Kidney epithelial cell (primary cell): ENCODE data around the gene ITGA6. TPM values are rescaled to one million over a fixed set of nuclear protein-coding genes. Genes with fewer than 3 reads are reported as not detected.

ENCODE experiments used
- DNase-seq: peaks from one replicate; pipeline ENCODE4 v3.0.0-alpha.2; 2010; ENCODE audit warnings: low read depth
- H3K27me3 ChIP-seq: 2 replicates; pipeline ENCODE4 v1.6.0; 2011; ENCODE audit warnings: low read length; ENCODE audit not compliant: control insufficient read depth, insufficient read depth
- H3K36me3 ChIP-seq: 2 replicates; pipeline ENCODE4 v1.5.1; 2011; ENCODE audit warnings: low read length; ENCODE audit not compliant: control insufficient read depth, insufficient read depth
- H3K4me3 ChIP-seq: 2 replicates; pipeline ENCODE4 v1.5.1; 2011; ENCODE audit warnings: low read depth, mild to moderate bottlenecking, control low read depth, low read length
- total RNA-seq: library from RNA; depleted of rRNA; stranded (reverse); fragments of >200 nt; gene quantifications from 2 replicates; pipeline ENCODE4 v1.2.3, GENCODE V29; 2015
- TF ChIP-seq, protein P1 (sequence below): IDR thresholded peaks from 2 replicates; pipeline ENCODE4 v1.5.1; 2011; ENCODE audit warnings: mild to moderate bottlenecking, moderate library complexity, low read length, control low read depth, inconsistent platforms; ENCODE audit not compliant: insufficient read depth, poor library complexity, severe bottlenecking

Gene ITGA6
- total RNA-seq, 1 donor from 2014 or later, result 94.7 TPM

DNA sequence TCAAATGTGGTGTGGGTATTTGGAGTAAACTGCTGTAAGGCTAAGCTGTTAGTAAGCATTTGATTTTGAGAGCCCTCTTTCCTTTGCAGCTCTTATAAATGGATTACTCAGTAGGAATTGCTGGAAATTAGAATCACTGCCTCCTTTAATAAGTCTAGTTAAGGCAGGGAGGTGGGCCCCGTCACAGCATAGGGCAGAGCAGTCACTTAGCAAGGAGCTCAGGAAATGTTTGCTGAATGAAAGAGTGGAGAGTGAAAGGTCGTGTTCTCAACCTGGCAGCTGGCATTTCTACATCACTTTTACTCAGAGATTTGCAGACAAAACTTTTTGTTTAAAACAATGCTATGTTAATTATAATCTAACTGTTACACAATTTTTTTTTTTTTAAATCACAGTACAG, 25.5 kb downstream of the ITGA6 start:
- Histone ChIP-seq H3K36me3 (no peaks in the 10 kb centered on the region), H3K4me3 (no peak overlapping the region), H3K27me3 (no peaks in the 10 kb centered on the region)
- DNase-seq, result no peak
- TF ChIP-seq, protein P1, sequence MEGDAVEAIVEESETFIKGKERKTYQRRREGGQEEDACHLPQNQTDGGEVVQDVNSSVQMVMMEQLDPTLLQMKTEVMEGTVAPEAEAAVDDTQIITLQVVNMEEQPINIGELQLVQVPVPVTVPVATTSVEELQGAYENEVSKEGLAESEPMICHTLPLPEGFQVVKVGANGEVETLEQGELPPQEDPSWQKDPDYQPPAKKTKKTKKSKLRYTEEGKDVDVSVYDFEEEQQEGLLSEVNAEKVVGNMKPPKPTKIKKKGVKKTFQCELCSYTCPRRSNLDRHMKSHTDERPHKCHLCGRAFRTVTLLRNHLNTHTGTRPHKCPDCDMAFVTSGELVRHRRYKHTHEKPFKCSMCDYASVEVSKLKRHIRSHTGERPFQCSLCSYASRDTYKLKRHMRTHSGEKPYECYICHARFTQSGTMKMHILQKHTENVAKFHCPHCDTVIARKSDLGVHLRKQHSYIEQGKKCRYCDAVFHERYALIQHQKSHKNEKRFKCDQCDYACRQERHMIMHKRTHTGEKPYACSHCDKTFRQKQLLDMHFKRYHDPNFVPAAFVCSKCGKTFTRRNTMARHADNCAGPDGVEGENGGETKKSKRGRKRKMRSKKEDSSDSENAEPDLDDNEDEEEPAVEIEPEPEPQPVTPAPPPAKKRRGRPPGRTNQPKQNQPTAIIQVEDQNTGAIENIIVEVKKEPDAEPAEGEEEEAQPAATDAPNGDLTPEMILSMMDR, result no peak

DNA sequence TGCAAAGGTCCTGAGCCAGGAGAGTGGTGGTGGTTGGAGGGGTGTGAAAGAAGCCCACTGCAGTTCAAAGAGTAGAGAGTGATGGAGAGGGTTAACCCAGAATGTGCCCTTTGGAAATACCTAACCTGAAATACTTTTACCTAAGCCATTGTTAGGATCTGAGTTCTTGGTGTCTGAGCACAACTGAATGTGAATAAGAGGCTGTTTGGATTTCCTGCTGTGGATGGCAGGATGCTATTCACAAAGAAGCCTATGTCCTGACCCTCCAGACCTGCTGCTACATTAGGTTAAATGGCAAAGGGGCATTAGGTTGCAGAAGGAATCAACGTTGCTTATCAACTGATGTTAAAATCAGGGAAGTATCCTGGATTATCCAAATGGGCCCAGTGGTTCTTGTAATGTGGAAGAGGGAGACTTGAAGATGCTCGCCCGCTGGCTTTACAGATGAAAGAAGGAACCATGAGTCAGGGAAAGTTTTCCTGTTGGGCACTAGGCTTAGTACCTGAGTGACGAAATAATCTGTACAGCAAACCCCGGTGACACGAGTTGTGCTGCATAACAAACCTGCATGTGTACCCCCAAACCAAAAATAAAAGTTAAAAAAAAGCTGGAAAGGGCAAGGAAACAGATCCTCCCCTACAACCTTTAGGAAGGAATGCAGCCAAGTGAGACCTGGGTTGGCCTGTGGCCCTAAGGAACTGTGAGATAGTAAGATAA, 27.2 kb downstream of the ITGA6 start:
- Histone ChIP-seq H3K27me3 (no peaks in the 10 kb centered on the region), H3K36me3 (no peaks in the 10 kb centered on the region), H3K4me3 (no peak overlapping the region)
- TF ChIP-seq, protein P1, result no peak
- DNase-seq, result no peak

DNA sequence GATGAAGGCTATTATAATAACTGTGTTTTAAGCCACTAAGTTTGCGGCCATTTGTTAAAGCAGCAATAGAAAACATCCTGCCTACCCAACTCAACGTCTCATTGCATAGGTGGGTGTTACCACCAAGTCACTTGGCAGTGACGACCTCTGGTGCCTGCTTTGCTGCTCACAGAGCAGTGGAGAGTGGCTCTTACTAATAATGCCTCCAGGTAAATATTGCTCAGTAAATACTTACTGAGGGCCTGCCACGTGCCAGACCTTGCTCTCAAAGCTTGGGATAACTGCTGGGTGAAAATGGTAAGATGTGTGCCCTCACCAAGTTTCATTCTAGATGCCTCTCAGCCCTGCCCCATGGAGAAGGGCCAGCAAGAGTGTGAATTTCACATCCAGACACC, 27.7 kb downstream of the ITGA6 start:
- H3K4me3 ChIP-seq, result no peak overlapping the region
- no peaks in the 10 kb centered on the region for H3K27me3 ChIP-seq
- H3K36me3 ChIP-seq, result no peaks in the 10 kb centered on the region
- TF ChIP-seq, protein P1, result no peak
- no peak for DNase-seq

DNA sequence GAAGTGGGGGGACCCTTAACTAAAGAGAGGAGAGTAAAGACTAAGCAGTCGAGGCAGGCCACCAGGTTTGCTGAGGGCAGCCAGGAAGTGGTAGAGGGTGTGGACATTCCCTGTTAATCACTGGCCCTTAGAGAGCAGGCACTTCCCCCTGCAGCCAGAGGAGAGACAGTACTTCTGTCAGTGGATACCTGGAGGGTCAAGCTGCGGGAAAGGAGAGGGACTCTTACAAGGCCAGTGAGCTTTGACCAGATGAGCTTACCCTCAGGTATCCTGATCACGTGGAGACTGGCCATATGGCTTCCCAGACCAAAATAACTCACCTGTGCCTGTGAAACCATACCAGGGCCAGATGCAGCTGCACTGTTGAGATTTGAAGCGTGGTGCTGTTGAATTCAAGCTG, 28.6 kb downstream of the ITGA6 start:
- no peak overlapping the region for H3K4me3 ChIP-seq
- no peak for DNase-seq
- no peaks in the 10 kb centered on the region for H3K27me3 ChIP-seq
- TF ChIP-seq, protein P1, result peak; percentile 29
- no peaks in the 10 kb centered on the region for H3K36me3 ChIP-seq

DNA sequence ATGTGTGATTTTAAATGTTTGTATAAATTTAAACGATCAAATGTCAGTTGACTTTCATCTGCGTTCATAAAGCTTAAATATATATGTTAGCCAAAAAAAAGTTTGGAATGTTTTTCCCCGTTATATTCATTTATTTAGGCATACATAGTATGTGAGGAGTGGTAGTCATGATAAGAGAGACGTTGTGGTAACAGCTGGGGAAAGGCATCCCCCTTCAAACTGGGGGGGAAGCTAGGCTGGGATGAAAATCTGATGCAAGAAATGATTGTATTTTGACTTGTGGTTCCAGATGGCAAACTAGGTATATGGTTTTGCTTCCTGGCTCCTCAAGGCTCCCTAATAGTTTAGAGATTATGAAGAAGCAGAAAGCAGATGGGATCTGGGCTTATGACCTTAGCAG, 30.1 kb downstream of the ITGA6 start:
- DNase-seq, result no peak
- H3K4me3 ChIP-seq, result no peak overlapping the region
- H3K27me3 ChIP-seq, result no peaks in the 10 kb centered on the region
- TF ChIP-seq, protein P1, result no peak
- H3K36me3 ChIP-seq, result no peaks in the 10 kb centered on the region

DNA sequence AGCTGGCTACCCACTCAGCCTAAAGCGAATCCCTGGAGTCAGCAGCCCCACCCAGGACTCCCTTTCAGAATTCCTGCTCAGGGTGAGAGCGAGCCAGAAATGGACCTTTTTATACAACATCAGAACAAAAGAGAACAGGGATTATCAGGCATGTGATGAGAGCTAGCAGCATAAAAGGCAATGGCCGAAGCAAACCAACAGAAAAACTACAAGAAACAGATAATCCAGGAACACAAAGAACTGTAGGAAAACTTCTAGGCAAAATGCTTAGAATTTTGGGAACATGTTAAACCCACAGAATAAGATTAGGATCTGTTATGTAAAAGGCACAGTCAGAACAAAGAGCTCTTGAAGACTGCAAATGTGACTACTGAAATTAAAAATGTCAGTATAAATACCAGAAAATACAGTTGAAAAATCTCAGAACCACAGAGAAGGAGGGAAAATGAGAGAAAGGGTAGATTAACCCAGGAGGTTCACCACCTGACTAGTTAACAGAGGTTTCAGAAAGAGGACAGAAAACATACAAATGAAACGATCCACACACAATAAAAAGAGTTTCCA, 31.3 kb downstream of the ITGA6 start:
- Histone ChIP-seq H3K27me3 (no peaks in the 10 kb centered on the region), H3K4me3 (no peak overlapping the region), H3K36me3 (no peaks in the 10 kb centered on the region)
- TF ChIP-seq, protein P1, result no peak
- no peak for DNase-seq
